ENCODE measurements around the gene IFNL3. TPM values are rescaled to one million over a fixed set of nuclear protein-coding genes. Genes with fewer than 3 reads are reported as not detected.
A peak's percentile ranks its signal among the peaks of the same experiment; 100 is the strongest.

IFNL3 gene
- polyA plus RNA-seq, 3 donors: not detected

- Histone ChIP-seq H3K9me3 (replicated peaks in 1 of 2; ENCODE audit: control insufficient read depth in 1 of 2, insufficient read depth in 1 of 2, low read length in 2 of 2) (peaks cover 0 to 9% of the 10 kb centered on the region in 2 donors), H4K20me1 (ENCODE audit: insufficient read depth, low read length) (no peaks in the 10 kb centered on the region), H3K4me2 (replicated peaks; ENCODE audit: extremely low read depth, low read length, poor library complexity, severe bottlenecking) (no peak overlapping the region), H3K9ac (ENCODE audit: insufficient read depth, low read length, poor library complexity, severe bottlenecking) (no peak overlapping the region), H2AFZ (ENCODE audit: insufficient read depth, low read depth, low read length, poor library complexity, severe bottlenecking) (no peak overlapping the region), H3K36me3 (replicated peaks in 1 of 2; ENCODE audit: control insufficient read depth in 1 of 2, insufficient read depth in 2 of 2, low read length in 2 of 2) (no peaks in the 10 kb centered on the region), H3K27me3 (ENCODE audit: control insufficient read depth in 2 of 2, insufficient read depth in 2 of 2, low read length in 2 of 2) (peaks cover 10 to 40% of the 10 kb centered on the region in 2 donors), H3K4me3 (replicated peaks in 1 of 3; ENCODE audit: low read depth in 2 of 3, low read length in 3 of 3) (no peak overlapping the region), H3K79me2 (ENCODE audit: insufficient read depth, low read length) (no peaks in the 10 kb centered on the region), H3K4me1 (ENCODE audit: control insufficient read depth in 1 of 2, insufficient read depth in 2 of 2, low read length in 2 of 2) (no peaks in the 10 kb centered on the region), H3K27ac (ENCODE audit: low read depth in 1 of 2, low read length in 2 of 2) (no peak overlapping the region)
- H3K4me3 Mint-ChIP-seq: no peak overlapping the region
- peaks cover 0 to 7% (median 2%) of the 10 kb centered on the region in 7 donors for H3K9me3 Mint-ChIP-seq
- H3K27me3 Mint-ChIP-seq (ENCODE audit: low read depth in 3 of 3): peaks cover 33 to 64% (median 36%) of the 10 kb centered on the region in 3 donors
- 69% methylated on average over 3 of the region's 9 CpGs for WGBS (ENCODE audit: insufficient coverage)
- H3K27ac Mint-ChIP-seq: no peak overlapping the region
- H3K36me3 Mint-ChIP-seq: peaks cover 0 to 2% of the 10 kb centered on the region in 2 donors
- intact Hi-C loops (cut with micrococcal nuclease): no loop called here
- peaks cover 3% of the 10 kb centered on the region for H3K4me1 Mint-ChIP-seq
- no peak for TF ChIP-seq CTCF (IDR thresholded peaks at IDR 0.05)
- DNase-seq: no peak
Observed at GRCh38 chr19:39194832-39195542, 49.8 kb downstream of the IFNL3 start.

DNA sequence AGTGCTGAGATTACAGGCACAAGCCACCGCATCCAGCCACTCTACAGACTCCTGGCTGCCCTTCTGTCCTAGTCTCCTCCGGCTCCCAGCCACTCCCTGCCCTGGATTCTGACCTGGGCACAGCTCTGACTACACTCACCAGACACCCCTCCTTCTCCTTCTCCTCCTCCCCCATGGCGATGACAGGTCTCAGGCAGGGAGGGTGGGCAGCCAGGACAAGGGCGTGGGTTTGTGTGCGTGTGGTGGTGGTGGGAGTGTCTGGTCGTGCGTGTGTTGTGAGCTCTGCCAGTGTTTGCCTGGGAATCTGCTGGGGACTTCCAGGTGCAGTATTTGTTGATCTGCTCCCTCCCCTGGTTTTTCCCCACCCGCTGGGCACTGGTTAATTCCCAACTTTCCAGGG is 51.0 kb downstream of the IFNL3 start:
- H3K36me3 ChIP-seq (replicated peaks in 1 of 2; ENCODE audit: control insufficient read depth in 1 of 2, insufficient read depth in 2 of 2, low read length in 2 of 2): no peaks in the 10 kb centered on the region
- no peak overlapping the region for H3K4me3 Mint-ChIP-seq
- H3K79me2 ChIP-seq (ENCODE audit: insufficient read depth, low read length): no peaks in the 10 kb centered on the region
- peak overlapping the region in 1 of 7 donors; percentile 16 for H3K27ac Mint-ChIP-seq
- H3K9me3 Mint-ChIP-seq: peaks cover 0 to 7% (median 2%) of the 10 kb centered on the region in 7 donors
- H3K9me3 ChIP-seq (replicated peaks in 1 of 2; ENCODE audit: control insufficient read depth in 1 of 2, insufficient read depth in 1 of 2, low read length in 2 of 2): peaks cover 0 to 9% of the 10 kb centered on the region in 2 donors
- H3K9ac ChIP-seq (ENCODE audit: insufficient read depth, low read length, poor library complexity, severe bottlenecking): no peak overlapping the region
- H4K20me1 ChIP-seq (ENCODE audit: insufficient read depth, low read length): no peaks in the 10 kb centered on the region
- intact Hi-C loops (cut with micrococcal nuclease): no loop called here
- H3K27ac ChIP-seq (ENCODE audit: low read depth in 1 of 2, low read length in 2 of 2): no peak overlapping the region
- no peak overlapping the region for H3K4me2 ChIP-seq (replicated peaks; ENCODE audit: extremely low read depth, low read length, poor library complexity, severe bottlenecking)
- no peak overlapping the region for H3K4me3 ChIP-seq (replicated peaks in 1 of 3; ENCODE audit: low read depth in 2 of 3, low read length in 3 of 3)
- no peak for DNase-seq
- TF ChIP-seq CTCF (IDR thresholded peaks at IDR 0.05): no peak
- peaks cover 3% of the 10 kb centered on the region for H3K4me1 Mint-ChIP-seq
- H3K27me3 ChIP-seq (ENCODE audit: control insufficient read depth in 2 of 2, insufficient read depth in 2 of 2, low read length in 2 of 2): peaks cover 10 to 38% of the 10 kb centered on the region in 2 donors
- no peak overlapping the region for H2AFZ ChIP-seq (ENCODE audit: insufficient read depth, low read depth, low read length, poor library complexity, severe bottlenecking)
- peaks cover 0 to 2% of the 10 kb centered on the region in 2 donors for H3K36me3 Mint-ChIP-seq
- 75% methylated on average over 5 of the region's 8 CpGs for WGBS (ENCODE audit: insufficient coverage)
- H3K27me3 Mint-ChIP-seq (ENCODE audit: low read depth in 3 of 3): peaks cover 34 to 57% (median 34%) of the 10 kb centered on the region in 3 donors
- H3K4me1 ChIP-seq (ENCODE audit: control insufficient read depth in 1 of 2, insufficient read depth in 2 of 2, low read length in 2 of 2): no peaks in the 10 kb centered on the region

Other genes starting within 250 kb of the IFNL3 start
- not detected for gene FBXO27, start 212.5 kb downstream of the IFNL3 start, polyA plus RNA-seq
- not detected for gene ACP7, start 160.6 kb downstream of the IFNL3 start, polyA plus RNA-seq
- gene PAK4, start 119.2 kb downstream of the IFNL3 start, polyA plus RNA-seq: 10 to 100 TPM in 1 of 3 donors, 1 to 10 TPM in 2; 1.3 to 11.3 (median 1.5) TPM
- gene NCCRP1, start 48.0 kb downstream of the IFNL3 start, polyA plus RNA-seq: not detected
- gene SYCN, start 40.7 kb downstream of the IFNL3 start, polyA plus RNA-seq: not detected
- gene IFNL4, start 3.9 kb upstream of the IFNL3 start, polyA plus RNA-seq: not detected
- gene IFNL2, start 23.4 kb upstream of the IFNL3 start, polyA plus RNA-seq: not detected
- not detected for gene IFNL1, start 51.4 kb upstream of the IFNL3 start, polyA plus RNA-seq
- gene LRFN1, start 75.9 kb upstream of the IFNL3 start, polyA plus RNA-seq: 1 to 10 TPM; 1.1 to 3.0 (median 1.9) TPM
- 1,000 to 10,000 TPM in 2 of 3 donors, 100 to 1,000 TPM in 1; 548 to 1,874 (median 1,536) TPM for gene GMFG, start 91.0 kb upstream of the IFNL3 start, polyA plus RNA-seq
- 10 to 100 TPM in 1 of 3 donors, 1 to 10 TPM in 2; 4.5 to 56.6 (median 5.6) TPM for gene SAMD4B, start 97.4 kb upstream of the IFNL3 start, polyA plus RNA-seq
- 10 to 100 TPM; 22.7 to 37.8 (median 25.2) TPM for gene PAF1, start 146.1 kb upstream of the IFNL3 start, polyA plus RNA-seq
- 10 to 100 TPM; 35.8 to 38.2 (median 37.0) TPM for gene MED29, start 146.4 kb upstream of the IFNL3 start, polyA plus RNA-seq
- 1,000 to 10,000 TPM in 1 of 3 donors, 100 to 1,000 TPM in 2; 473 to 2,084 (median 632) TPM for gene ZFP36, start 161.8 kb upstream of the IFNL3 start, polyA plus RNA-seq
- gene PLEKHG2, start 167.7 kb upstream of the IFNL3 start, polyA plus RNA-seq: 100 to 1,000 TPM in 1 of 3 donors, 1 to 10 TPM in 1, under 1 TPM in 1; 0.73 to 202 (median 1.2) TPM
- 1,000 to 10,000 TPM in 2 of 3 donors, 100 to 1,000 TPM in 1; 689 to 2,619 (median 1,038) TPM for gene RPS16, start 190.9 kb upstream of the IFNL3 start, polyA plus RNA-seq
- 10 to 100 TPM; 43.6 to 83.2 (median 50.7) TPM for gene SUPT5H, start 200.6 kb upstream of the IFNL3 start, polyA plus RNA-seq
- 10 to 100 TPM; 22.0 to 54.6 (median 43.8) TPM for gene TIMM50, start 235.8 kb upstream of the IFNL3 start, polyA plus RNA-seq

Data from CD14-positive monocyte (primary cell).